Skeletal muscle tissue (tissue), 4 donors: ENCODE results near the gene AFAP1L1. TPM values are rescaled to one million over a fixed set of nuclear protein-coding genes. Genes with fewer than 3 reads are reported as not detected.
"Not testable (repeated sequence)": the region's sequence is repeated elsewhere in the genome, so short reads cannot be mapped to it uniquely, and the experiment has no call there.

Source experiments
- H3K27ac ChIP-seq: one replicate; pipeline ENCODE4 v1.7.0; 2013; ENCODE audit warnings: mild to moderate bottlenecking, low read depth, low read length, inconsistent platforms
- H3K27me3 ChIP-seq, 3 donors: one replicate each; pipeline ENCODE4 v1.7.0; 2013; ENCODE audit warnings: low read length in 3 of 3; ENCODE audit not compliant: control insufficient read depth in 3 of 3, insufficient read depth in 3 of 3
- H3K36me3 ChIP-seq, 3 donors: one replicate each; pipeline ENCODE4 v1.7.0; 2013; ENCODE audit warnings: low read length in 3 of 3; ENCODE audit not compliant: control insufficient read depth in 3 of 3, insufficient read depth in 3 of 3
- H3K4me1 ChIP-seq, 3 donors: one replicate each; pipeline ENCODE4 v1.7.0; 2013; ENCODE audit warnings: low read length in 3 of 3, mild to moderate bottlenecking in 3 of 3; ENCODE audit not compliant: control insufficient read depth in 3 of 3, insufficient read depth in 3 of 3
- H3K4me3 ChIP-seq, 3 donors: one replicate each; pipeline ENCODE4 v1.7.0; 2013; ENCODE audit warnings: low read length in 3 of 3
- H3K9ac ChIP-seq, 3 donors: one replicate each; pipeline ENCODE4 v1.7.0; 2013; ENCODE audit warnings: low read length in 3 of 3, mild to moderate bottlenecking in 3 of 3, moderate library complexity in 2 of 3, low read depth in 1 of 3
- H3K9me3 ChIP-seq, 3 donors: one replicate each; pipeline ENCODE4 v1.7.0; 2013; ENCODE audit warnings: low read length in 3 of 3; ENCODE audit not compliant: control insufficient read depth in 3 of 3
- total RNA-seq: library from RNA; depleted of rRNA; stranded (reverse); fragments of >200 nt; gene quantifications from one replicate; pipeline ENCODE4 v1.2.3, GENCODE V29; 2014
- donor health status: Osteomylitis.

AFAP1L1 gene
- total RNA-seq, 1 donor from 2014 or later: 75.7 TPM

- not testable (repeated sequence) for H3K36me3 ChIP-seq, H3K9me3 ChIP-seq, H3K27me3 ChIP-seq
- Histone ChIP-seq H3K27ac (peak overlapping the region; percentile 90), H3K9ac (peak overlapping the region; percentile 82 to 94 (median 90)), H3K4me1 (peaks cover 19 to 25% (median 22%) of the 10 kb centered on the region in 3 donors), H3K4me3 (peak overlapping the region; percentile 81 to 85 (median 83))
These were observed 1.1 kb downstream of the AFAP1L1 start for GRCh38 chr5:149272781-149273180.

DNA sequence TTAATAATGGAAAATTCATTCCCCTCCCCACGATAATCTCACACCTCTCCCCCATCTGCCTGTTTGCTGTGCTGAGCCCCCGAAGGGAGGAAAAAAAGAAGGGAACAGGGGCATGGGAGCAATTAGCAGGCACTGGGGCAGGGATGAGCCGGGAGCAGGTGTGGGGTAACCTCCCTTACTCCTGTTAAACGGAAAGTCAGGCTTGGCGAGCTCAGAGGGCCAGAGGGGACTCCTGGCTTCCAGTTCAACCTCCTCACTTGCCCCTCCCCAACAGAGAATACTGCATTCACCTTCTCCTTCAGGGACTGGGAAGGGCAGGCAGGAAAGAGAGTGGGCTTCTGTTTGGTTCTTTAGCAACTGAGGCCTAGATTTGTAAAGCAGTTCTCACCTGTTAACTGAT is 1.6 kb downstream of the AFAP1L1 start:
- peak overlapping the region; percentile 59 to 83 (median 81) for H3K4me3 ChIP-seq

DNA sequence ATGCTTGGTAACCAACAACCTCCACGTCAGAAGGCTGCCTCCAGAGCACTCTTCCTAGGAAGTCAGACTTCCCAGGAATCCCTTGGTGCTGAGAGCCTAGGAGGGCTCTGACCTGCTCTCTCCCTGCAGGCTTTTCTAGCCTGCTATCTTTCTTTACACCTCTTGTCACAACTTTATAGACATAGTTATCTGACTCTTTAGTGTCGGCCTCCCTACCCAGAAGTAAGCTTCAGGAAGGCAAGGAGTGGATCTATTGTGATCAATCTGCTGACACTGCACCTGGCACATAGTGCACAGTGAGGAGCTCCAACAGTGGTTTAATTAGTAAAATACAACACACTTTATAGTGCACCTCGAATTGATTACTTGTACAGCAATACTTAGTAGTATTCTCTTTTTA is 2.3 kb downstream of the AFAP1L1 start:
- Histone ChIP-seq H3K9me3 (peaks cover 0 to 3% (median 2%) of the 10 kb centered on the region in 3 donors), H3K36me3 (peaks cover 0 to 4% (median 0%) of the 10 kb centered on the region in 3 donors), H3K27ac (peak overlapping the region; percentile 90), H3K9ac (peak overlapping the region in 1 of 3 donors; percentile 35), H3K27me3 (no peaks in the 10 kb centered on the region), H3K4me1 (peaks cover 22 to 36% (median 33%) of the 10 kb centered on the region in 3 donors), H3K4me3 (no peak overlapping the region)

More for the DNA sequence above, 1.6 kb downstream of the AFAP1L1 start:
- Histone ChIP-seq H3K36me3 (peaks cover 0 to 4% (median 0%) of the 10 kb centered on the region in 3 donors), H3K9ac (peak overlapping the region; percentile 66 to 90 (median 82)), H3K27ac (peak overlapping the region; percentile 90), H3K27me3 (no peaks in the 10 kb centered on the region), H3K9me3 (peaks cover 0 to 6% (median 5%) of the 10 kb centered on the region in 3 donors), H3K4me1 (peaks cover 22 to 29% (median 26%) of the 10 kb centered on the region in 3 donors)

DNA sequence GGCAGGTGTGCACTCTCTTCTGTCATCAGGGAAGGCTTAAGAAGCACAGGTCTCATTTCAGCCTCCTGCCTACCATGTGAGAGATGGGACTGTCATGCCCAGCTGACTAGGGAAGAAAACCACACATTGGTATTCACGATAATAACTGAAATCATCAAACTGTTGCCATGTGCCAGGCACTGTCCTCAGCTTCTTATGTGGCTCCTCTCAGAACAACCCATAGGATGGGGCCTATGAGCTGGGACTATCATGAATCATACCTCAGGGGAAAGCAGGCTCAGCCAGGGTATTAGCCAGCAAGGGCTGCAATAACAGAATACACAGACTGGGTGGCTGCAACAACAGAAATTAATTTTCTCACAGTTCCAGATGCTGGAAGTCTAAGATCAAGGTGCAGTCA is 3.3 kb downstream of the AFAP1L1 start:
- Histone ChIP-seq H3K27me3 (no peaks in the 10 kb centered on the region), H3K4me1 (peaks cover 27 to 46% (median 39%) of the 10 kb centered on the region in 3 donors), H3K9ac (no peak overlapping the region), H3K36me3 (peaks cover 0 to 4% (median 0%) of the 10 kb centered on the region in 3 donors), H3K27ac (no peak overlapping the region), H3K4me3 (no peak overlapping the region), H3K9me3 (no peaks in the 10 kb centered on the region)

DNA sequence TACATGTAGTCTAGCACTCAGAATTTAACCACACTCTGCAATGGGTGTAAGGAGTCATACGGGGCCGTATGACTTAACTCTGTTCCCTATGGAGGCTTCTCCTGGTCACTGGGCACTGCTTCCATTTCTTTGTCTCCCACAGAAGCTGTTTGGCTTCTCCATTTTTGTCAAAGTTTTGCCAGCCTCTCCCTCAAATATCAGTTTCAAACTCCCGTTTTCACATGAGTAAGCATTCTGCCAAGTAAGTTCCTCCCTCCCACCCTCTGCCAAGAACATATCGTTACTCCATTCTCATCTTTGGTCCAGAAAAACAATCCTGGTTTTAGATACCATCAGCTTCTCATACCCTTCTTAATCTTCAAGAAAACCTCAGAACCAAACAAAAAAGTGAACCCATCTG is 6.1 kb downstream of the AFAP1L1 start:
- H3K4me1 ChIP-seq: peaks cover 46 to 69% (median 61%) of the 10 kb centered on the region in 3 donors
- no peak overlapping the region for H3K27ac ChIP-seq

DNA sequence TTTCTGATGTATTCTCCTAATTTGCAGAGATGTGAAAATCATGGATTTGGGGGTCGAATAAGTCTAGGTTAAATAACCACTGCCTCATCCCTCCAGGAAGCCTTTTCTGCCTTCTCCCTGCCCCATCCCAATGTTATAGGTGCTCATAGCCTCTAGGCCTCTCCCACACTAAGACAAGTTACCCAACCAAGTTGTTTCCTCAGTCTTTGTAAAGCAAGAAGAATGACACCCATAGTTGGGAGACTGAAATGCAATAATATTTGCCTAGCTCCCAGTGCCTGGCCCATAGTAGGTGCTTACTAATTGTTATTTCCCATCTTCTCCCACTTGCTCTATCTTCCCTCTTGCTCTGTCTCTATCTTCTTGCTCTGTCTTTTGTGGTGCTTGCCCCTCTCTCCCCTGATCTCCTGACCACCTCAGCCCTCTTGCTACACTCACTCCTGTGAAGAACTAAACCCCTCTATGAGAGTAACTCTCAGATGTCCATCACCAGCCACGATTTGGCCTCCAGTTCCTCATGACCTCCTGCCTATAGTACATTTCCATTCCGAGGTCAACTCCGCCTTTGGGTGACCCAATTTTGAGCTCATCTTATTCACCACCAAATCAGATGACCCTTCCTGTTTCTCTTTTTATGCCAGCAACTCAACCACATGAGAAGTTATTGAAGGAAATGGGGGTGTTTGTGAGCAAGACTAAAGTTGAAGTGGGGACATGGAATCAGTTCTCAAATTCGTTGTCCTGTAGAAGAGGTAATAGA is 7.0 kb downstream of the AFAP1L1 start:
- no peak overlapping the region for H3K9ac ChIP-seq
- H3K36me3 ChIP-seq: peaks cover 0 to 4% (median 0%) of the 10 kb centered on the region in 3 donors
- no peak overlapping the region for H3K27ac ChIP-seq
- H3K27me3 ChIP-seq: no peaks in the 10 kb centered on the region
- H3K4me1 ChIP-seq: peaks cover 45 to 66% (median 61%) of the 10 kb centered on the region in 3 donors
- H3K9me3 ChIP-seq: no peaks in the 10 kb centered on the region
- H3K4me3 ChIP-seq: no peak overlapping the region

More for the DNA sequence above, 6.1 kb downstream of the AFAP1L1 start:
- Histone ChIP-seq H3K9me3 (no peaks in the 10 kb centered on the region), H3K9ac (no peak overlapping the region), H3K36me3 (peaks cover 0 to 4% (median 0%) of the 10 kb centered on the region in 3 donors), H3K27me3 (no peaks in the 10 kb centered on the region), H3K4me3 (peak overlapping the region in 1 of 3 donors; percentile 8)

DNA sequence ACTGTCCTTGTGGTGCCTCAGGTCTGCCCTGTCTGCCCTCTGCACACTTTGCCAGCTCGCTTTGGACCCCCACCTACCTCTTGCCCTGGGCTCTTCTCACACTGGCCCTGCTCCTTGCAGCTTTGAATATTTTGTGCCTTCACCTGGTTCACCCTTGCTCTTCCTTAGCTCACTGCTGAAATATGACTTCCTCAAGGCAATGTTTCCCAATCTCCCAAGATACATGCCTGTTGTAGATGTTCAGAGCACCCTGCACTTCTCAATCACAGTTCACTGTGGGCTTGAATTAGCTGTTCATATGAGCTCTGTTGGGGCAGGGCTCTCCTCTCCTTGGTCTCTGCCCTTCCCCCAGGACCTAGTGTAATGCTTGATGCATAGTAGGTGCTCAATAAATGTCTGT is 8.0 kb downstream of the AFAP1L1 start:
- Histone ChIP-seq H3K4me1 (peaks cover 51 to 77% (median 71%) of the 10 kb centered on the region in 3 donors), H3K27ac (no peak overlapping the region), H3K27me3 (no peaks in the 10 kb centered on the region), H3K36me3 (peaks cover 0 to 4% (median 0%) of the 10 kb centered on the region in 3 donors), H3K4me3 (no peak overlapping the region), H3K9ac (no peak overlapping the region), H3K9me3 (no peaks in the 10 kb centered on the region)

GRCh38 chr5:149280124-149280523 is 8.5 kb downstream of the AFAP1L1 start:
- no peak overlapping the region for H3K27ac ChIP-seq
- peaks cover 56 to 81% (median 73%) of the 10 kb centered on the region in 3 donors for H3K4me1 ChIP-seq
- no peak overlapping the region for H3K4me3 ChIP-seq
- H3K36me3 ChIP-seq: peaks cover 0 to under 1% (median 0%) of the 10 kb centered on the region in 3 donors
- H3K9ac ChIP-seq: no peak overlapping the region
- H3K27me3 ChIP-seq: no peaks in the 10 kb centered on the region
- no peaks in the 10 kb centered on the region for H3K9me3 ChIP-seq

DNA sequence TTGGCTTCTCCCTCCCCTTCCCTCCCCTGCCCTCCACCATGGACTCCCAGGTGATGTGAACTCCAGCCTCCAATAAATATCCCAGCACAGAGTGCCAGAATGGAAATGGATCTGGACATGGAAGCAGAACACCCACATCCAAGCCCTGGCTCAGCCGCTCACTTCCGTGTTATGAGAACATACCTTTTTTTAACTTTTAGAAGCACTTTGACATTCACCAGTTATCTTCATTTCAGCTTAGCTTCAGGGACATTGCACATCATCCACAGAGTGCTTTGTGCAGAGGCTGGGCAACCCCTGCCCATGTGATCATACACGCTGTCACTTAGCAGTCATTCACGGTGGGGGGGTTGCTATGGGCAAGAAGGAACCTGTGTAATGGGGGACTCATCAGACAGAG is 9.1 kb downstream of the AFAP1L1 start:
- peaks cover 63 to 88% (median 79%) of the 10 kb centered on the region in 3 donors for H3K4me1 ChIP-seq

More for the DNA sequence above, 9.1 kb downstream of the AFAP1L1 start:
- Histone ChIP-seq H3K27ac (no peak overlapping the region), H3K4me3 (no peak overlapping the region), H3K9me3 (no peaks in the 10 kb centered on the region), H3K36me3 (no peaks in the 10 kb centered on the region), H3K27me3 (no peaks in the 10 kb centered on the region), H3K9ac (peak overlapping the region in 1 of 3 donors; percentile 9)
